ENCODE data around the gene SUMO3.

SUMO3 gene

GRCh38 chr21:44778094-44778493 lies 39.8 kb downstream of the SUMO3 start:
- no peak for FAIRE-seq

GRCh38 chr21:44774972-44775371 lies 42.9 kb downstream of the SUMO3 start:
- no peak for FAIRE-seq

GRCh38 chr21:44773291-44773932 lies 44.5 kb downstream of the SUMO3 start:
- no peak for FAIRE-seq

- FAIRE-seq: no peak
These were observed 45.9 kb downstream of the SUMO3 start for GRCh38 chr21:44771896-44772525.

- no peak for FAIRE-seq
These were observed 49.7 kb downstream of the SUMO3 start for GRCh38 chr21:44767834-44768831.

- no peak for FAIRE-seq
These were observed 51.0 kb downstream of the SUMO3 start for GRCh38 chr21:44766818-44767354.

- FAIRE-seq: no peak
These were observed 51.6 kb downstream of the SUMO3 start for GRCh38 chr21:44766014-44766817.

GRCh38 chr21:44765231-44766013 lies 52.4 kb downstream of the SUMO3 start:
- FAIRE-seq: no peak

GRCh38 chr21:44764319-44765230 lies 53.3 kb downstream of the SUMO3 start:
- no peak for FAIRE-seq

GRCh38 chr21:44763451-44764318 lies 54.2 kb downstream of the SUMO3 start:
- no peak for FAIRE-seq

GRCh38 chr21:44763050-44763378 lies 54.8 kb downstream of the SUMO3 start:
- FAIRE-seq: no peak

- no peak for FAIRE-seq
These were observed 55.4 kb downstream of the SUMO3 start for GRCh38 chr21:44762221-44763049.

- FAIRE-seq: no peak
These were observed 56.1 kb downstream of the SUMO3 start for GRCh38 chr21:44761747-44762208.

GRCh38 chr21:44761011-44761729 lies 56.7 kb downstream of the SUMO3 start:
- peak; percentile 40 for FAIRE-seq

- FAIRE-seq: no peak
These were observed 57.5 kb downstream of the SUMO3 start for GRCh38 chr21:44760376-44760775.

GRCh38 chr21:44759628-44760285 lies 58.1 kb downstream of the SUMO3 start:
- FAIRE-seq: no peak

All from G401.6 (cell line).